AG10803 (cell line): ENCODE data around the gene SLC16A10.
"Not testable (repeated sequence)": the region's sequence is repeated elsewhere in the genome, so short reads cannot be mapped to it uniquely, and the experiment has no call there.

Experiments
- DNase-seq: peaks from one replicate; pipeline ENCODE4 v3.0.0; 2010; ENCODE audit warnings: low read depth
- H3K4me3 ChIP-seq: 2 replicates; pipeline ENCODE4 v1.5.1; 2011; ENCODE audit warnings: mild to moderate bottlenecking, low read length, control low read depth
- TF ChIP-seq, protein P1 (sequence below): conservative IDR thresholded peaks from 2 replicates; pipeline ENCODE4 v1.5.1; 2011; ENCODE audit warnings: mild to moderate bottlenecking, low read length, control low read depth, inconsistent platforms

Gene SLC16A10

DNA sequence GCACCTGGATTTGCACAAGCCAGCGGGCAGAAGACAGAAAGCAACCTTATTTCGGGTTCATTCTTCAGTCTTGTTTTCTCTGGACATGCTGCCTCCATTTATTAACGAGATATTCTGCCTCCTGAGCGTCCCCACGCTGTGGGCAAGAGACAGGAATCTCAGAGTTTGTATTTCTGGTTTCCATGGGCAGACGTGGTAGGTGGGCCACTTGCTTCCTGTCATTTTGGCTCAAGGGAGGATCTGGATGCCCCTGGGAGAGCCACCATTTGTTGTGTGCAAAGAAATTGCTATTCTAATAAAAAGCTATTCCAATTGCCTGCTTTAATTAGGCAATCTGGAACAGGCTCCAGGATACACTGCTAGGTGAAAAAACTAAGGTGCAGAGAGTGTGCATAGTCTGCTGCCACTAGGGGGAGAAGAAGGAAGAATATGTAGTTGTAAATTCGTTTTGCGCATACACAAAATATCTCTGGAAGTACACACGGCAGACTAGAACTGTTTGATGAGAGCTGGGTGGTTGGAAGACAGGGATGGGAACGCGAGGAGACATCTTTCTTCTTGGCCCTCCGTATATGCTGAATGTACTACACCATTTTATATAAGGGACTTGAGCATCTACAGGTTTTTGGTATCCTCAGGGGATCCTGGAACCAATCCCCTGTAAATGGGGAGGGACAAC, 30.1 kb upstream of the SLC16A10 start:
- H3K4me3 ChIP-seq, result no peak overlapping the region
- DNase-seq, result peak; percentile 47
- TF ChIP-seq, protein P1, sequence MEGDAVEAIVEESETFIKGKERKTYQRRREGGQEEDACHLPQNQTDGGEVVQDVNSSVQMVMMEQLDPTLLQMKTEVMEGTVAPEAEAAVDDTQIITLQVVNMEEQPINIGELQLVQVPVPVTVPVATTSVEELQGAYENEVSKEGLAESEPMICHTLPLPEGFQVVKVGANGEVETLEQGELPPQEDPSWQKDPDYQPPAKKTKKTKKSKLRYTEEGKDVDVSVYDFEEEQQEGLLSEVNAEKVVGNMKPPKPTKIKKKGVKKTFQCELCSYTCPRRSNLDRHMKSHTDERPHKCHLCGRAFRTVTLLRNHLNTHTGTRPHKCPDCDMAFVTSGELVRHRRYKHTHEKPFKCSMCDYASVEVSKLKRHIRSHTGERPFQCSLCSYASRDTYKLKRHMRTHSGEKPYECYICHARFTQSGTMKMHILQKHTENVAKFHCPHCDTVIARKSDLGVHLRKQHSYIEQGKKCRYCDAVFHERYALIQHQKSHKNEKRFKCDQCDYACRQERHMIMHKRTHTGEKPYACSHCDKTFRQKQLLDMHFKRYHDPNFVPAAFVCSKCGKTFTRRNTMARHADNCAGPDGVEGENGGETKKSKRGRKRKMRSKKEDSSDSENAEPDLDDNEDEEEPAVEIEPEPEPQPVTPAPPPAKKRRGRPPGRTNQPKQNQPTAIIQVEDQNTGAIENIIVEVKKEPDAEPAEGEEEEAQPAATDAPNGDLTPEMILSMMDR, result peak; percentile 84

DNA sequence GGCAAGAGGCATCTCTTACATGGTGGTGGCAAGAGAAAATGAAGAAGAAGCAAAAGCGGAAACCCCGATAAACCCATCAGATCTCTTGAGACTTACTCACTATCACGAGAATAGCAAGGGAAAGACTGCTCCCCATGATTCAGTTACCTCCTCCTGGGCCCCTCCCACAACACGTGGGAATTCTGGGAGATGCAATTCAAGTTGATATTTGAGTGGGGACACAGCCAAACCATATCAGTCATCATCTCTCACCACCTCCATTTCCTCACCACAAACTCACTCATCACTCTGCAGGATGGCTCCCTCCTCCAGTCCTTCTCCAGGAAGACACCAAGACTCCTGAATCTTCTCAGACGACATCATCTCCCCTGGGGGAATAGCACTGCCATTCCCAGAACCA, 25.8 kb upstream of the SLC16A10 start:
- TF ChIP-seq, protein P1, result no peak
- DNase-seq, result peak; percentile 13
- no peak overlapping the region for H3K4me3 ChIP-seq

DNA sequence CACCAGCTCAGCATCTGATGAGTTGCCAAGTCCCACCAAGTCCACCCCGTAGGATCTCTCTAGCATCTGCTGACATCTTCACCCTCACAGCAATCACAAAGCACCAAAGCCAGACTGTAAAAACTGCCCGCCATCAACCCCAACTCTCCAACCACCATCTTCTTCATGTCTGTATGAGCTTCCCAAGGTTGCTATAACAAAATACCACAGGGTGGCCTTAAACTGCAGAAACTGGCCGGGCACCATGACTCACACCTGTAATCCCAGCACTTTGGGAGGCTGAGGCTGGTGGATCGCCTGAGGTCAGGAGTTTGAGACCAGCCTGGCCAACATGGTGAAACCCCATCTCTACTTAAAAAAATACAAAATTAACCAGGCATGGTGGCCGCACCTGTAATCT, 25.3 kb upstream of the SLC16A10 start:
- not testable (repeated sequence) for H3K4me3 ChIP-seq, DNase-seq

DNA sequence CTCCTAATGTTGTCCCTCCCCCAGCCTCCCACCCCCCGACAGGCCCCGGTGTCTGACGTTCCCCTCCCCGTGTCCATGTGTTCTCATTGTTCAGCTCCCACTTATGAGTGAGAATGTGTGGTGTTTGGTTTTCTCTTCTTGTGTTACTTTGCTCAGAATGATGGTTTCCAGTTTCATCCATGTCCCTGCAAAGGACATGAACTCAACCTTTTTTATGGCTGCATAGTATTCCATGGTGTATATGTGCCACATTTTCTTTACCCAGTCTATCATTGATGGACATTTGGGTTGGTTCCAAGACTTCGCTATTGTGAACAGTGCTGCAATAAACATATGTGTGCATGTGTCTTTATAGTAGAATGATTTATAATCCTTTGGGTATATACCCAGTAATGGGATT, 24.4 kb upstream of the SLC16A10 start:
- not testable (repeated sequence) for H3K4me3 ChIP-seq, DNase-seq

DNA sequence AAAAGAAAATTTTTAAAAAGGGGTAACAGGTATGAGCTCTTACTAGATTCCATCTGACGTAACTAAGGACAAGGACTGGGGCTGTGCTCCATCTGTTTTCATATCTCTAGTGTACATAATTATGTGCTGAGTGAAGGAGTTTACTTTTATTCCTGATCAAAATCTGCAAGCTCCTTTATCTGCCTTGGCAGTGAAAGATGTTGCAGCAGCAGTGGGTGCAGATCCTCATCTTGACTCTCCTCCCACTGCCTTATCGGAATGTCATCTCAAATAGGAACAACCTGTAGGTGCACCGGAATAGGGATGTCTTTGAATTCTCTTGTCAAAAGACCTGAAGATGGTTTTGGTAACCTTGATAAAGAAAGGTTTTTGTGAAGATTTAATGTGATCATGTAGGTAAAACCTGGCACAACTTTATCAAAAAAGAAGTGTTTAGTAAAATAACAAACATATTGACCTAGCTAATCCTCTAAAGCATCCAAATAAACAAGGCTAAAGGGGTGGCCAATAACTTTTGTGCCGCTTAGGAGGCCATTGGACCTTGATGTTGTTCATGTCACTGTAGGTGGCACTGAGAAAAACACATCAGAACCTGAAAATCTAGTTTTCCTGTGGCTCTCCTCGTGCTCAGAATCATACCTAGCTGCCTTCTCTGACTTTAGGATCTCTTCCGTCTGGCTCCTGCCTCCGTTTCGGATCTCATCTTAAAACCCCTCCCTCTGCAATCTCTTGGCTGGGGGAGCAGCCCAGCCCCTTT, 19.0 kb upstream of the SLC16A10 start:
- no peak overlapping the region for H3K4me3 ChIP-seq
- TF ChIP-seq, protein P1, result no peak
- DNase-seq, result no peak

DNA sequence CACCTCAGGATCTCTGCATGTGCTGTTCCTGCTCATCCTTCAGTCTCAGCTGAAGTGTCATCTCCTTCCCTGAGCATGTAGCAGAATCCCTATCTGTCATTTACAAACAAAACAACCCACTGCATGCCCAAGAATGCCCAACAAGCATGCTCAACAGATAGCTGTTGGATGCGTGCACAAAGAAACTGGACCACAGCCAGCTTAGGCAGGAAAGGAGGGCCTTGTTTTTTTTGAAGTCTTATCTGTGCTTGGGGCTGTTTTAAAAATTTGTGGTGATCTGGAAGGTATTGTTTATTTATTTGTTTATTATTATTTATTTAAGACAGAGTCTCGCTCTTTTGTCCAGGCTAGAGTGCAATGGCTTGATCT, 18.5 kb upstream of the SLC16A10 start:
- no peak for DNase-seq
- TF ChIP-seq, protein P1, result no peak
- H3K4me3 ChIP-seq, result no peak overlapping the region

DNA sequence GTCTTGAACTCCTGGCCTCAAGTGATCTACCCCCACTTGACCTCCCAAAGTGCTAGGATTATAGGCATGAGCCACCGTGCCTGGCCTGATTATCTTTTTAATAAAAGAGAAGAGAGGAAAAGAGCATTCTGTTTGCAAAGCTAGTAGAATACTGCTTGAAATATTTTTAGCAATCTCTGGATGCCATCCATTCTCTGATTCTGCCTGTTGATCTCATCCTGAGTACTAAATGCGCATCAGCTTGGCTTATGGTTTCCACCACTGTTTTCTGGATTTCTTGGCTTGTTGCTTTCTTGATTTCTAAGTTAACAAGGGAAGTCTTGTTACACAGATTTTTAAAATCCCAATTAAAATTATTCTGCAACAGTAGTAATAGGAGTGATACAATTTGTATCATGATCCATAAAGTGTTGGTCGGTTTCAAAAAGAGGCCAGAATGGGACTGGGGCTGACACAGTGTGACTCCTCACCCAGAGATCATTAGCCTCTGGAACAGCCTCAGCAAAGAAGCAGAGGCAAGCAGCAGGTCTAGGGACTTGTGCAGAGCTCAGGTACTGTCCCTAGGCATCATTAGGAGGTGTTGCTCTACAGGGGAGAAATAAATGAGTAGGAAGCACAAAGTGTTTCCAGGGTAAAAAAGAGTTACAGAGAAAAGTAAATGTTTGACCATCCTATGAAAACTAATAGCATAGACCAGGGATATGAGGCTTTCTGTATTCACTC, 17.8 kb upstream of the SLC16A10 start:
- no peak overlapping the region for H3K4me3 ChIP-seq
- DNase-seq, result no peak
- TF ChIP-seq, protein P1, result no peak
